DOHH2 (cell line): Measurements from ENCODE around the gene PURB.

Experiments
- EZH2phosphoT487 ChIP-seq: fragments of 200-600 bp; sonication (generic); IDR thresholded peaks from 2 replicates; pipeline ENCODE4 v1.6.1; 2017; ENCODE audit warnings: borderline replicate concordance, mild to moderate bottlenecking, antibody characterized with exemption, low read length, moderate library complexity, mixed read lengths
- TF ChIP-seq, protein P1 (sequence below): fragments of 200-600 bp; sonication (generic); IDR thresholded peaks from one replicate; pipeline ENCODE4 v1.5.1; 2014; ENCODE audit warnings: antibody characterized with exemption, mild to moderate bottlenecking, low read depth, low read length; ENCODE audit not compliant: poor library complexity, severe bottlenecking

GRCh38 chr7:44905002-44905635 is 19.8 kb upstream of the PURB start:
- TF ChIP-seq, protein P1, sequence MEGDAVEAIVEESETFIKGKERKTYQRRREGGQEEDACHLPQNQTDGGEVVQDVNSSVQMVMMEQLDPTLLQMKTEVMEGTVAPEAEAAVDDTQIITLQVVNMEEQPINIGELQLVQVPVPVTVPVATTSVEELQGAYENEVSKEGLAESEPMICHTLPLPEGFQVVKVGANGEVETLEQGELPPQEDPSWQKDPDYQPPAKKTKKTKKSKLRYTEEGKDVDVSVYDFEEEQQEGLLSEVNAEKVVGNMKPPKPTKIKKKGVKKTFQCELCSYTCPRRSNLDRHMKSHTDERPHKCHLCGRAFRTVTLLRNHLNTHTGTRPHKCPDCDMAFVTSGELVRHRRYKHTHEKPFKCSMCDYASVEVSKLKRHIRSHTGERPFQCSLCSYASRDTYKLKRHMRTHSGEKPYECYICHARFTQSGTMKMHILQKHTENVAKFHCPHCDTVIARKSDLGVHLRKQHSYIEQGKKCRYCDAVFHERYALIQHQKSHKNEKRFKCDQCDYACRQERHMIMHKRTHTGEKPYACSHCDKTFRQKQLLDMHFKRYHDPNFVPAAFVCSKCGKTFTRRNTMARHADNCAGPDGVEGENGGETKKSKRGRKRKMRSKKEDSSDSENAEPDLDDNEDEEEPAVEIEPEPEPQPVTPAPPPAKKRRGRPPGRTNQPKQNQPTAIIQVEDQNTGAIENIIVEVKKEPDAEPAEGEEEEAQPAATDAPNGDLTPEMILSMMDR: no peak
- no peak for TF ChIP-seq EZH2phosphoT487
